PC-9 (cell line): ENCODE results near the gene DDR1. TPM values are rescaled to one million over a fixed set of nuclear protein-coding genes. Genes with fewer than 3 reads are reported as not detected.

ENCODE experiments used
- BruUV-seq: library from RNA; stranded (reverse); fragments of 400-500 nt; replicated peaks from 2 replicates; lab custom pipeline; 2021; lab: Mats Ljungman, UMichigan
- CTCF ChIA-PET: fragments of 300-600 bp; sonication (Branson Sonifier 250); formaldehyde crosslinking; loops from one replicate; lab custom pipeline; 2022; ENCODE audit warnings: antibody characterized with exemption; lab: Charles Lee
- POLR2A ChIA-PET: fragments of 300-600 bp; sonication (Branson Sonifier 250); formaldehyde crosslinking; loops from one replicate; lab custom pipeline; 2022; ENCODE audit warnings: antibody characterized with exemption; ENCODE audit not compliant: unreplicated experiment; lab: Charles Lee
- DNase-seq, 2 experiments: peaks; one replicate each; pipeline versions ENCODE4 v3.0.0 to v3.0.0-alpha.2; 2015 to 2022; ENCODE audit warnings: mixed read lengths in 1 of 2
- H2AFZ ChIP-seq: fragments of 200-600 bp; sonication (generic); 2 replicates; pipeline ENCODE4 v1.8.1; 2017; ENCODE audit warnings: antibody characterized with exemption
- H3F3A ChIP-seq: fragments of 200-600 bp; sonication (generic); 2 replicates; pipeline ENCODE4 v1.8.1; 2017; ENCODE audit warnings: antibody characterized with exemption, mild to moderate bottlenecking, low read depth; ENCODE audit not compliant: insufficient read depth
- H3K27ac ChIP-seq: fragments of 200-600 bp; sonication (generic); 2 replicates; pipeline ENCODE4 v1.6.1; 2016; ENCODE audit warnings: mixed run types
- H3K27me3 ChIP-seq: fragments of 200-600 bp; sonication (generic); 2 replicates; pipeline ENCODE4 v1.6.1; 2016; ENCODE audit warnings: low read depth, mixed run types; ENCODE audit not compliant: insufficient read depth
- H3K36me3 ChIP-seq: fragments of 200-600 bp; sonication (generic); 2 replicates; pipeline ENCODE4 v1.6.1; 2016; ENCODE audit warnings: low read depth, mixed run types
- H3K4me1 ChIP-seq: fragments of 200-600 bp; sonication (generic); replicated peaks from 2 replicates; pipeline ENCODE4 v1.6.1; 2016; ENCODE audit warnings: mixed run types; ENCODE audit not compliant: insufficient read depth
- H3K4me2 ChIP-seq: fragments of 200-600 bp; sonication (generic); 2 replicates; pipeline ENCODE4 v1.6.1; 2017; ENCODE audit warnings: mixed run types
- H3K4me3 ChIP-seq: fragments of 200-600 bp; sonication (generic); 2 replicates; pipeline ENCODE4 v1.6.1; 2016; ENCODE audit warnings: mixed run types
- H3K79me2 ChIP-seq: fragments of 200-600 bp; sonication (generic); 2 replicates; pipeline ENCODE4 v1.6.1; 2017; ENCODE audit warnings: low read depth, mixed run types
- H3K9me2 ChIP-seq: fragments of 200-600 bp; sonication (generic); 2 replicates; pipeline ENCODE4 v1.8.1; 2017; ENCODE audit warnings: mild to moderate bottlenecking; ENCODE audit not compliant: insufficient read depth
- H3K9me3 ChIP-seq: fragments of 200-600 bp; sonication (generic); 2 replicates; pipeline ENCODE4 v1.8.1; 2016; ENCODE audit warnings: low read depth; ENCODE audit not compliant: insufficient read depth
- H4K20me1 ChIP-seq: fragments of 200-600 bp; sonication (generic); 2 replicates; pipeline ENCODE4 v1.8.1; 2017; ENCODE audit not compliant: insufficient read depth
- CTCF ChIP-seq: fragments of 200-600 bp; sonication (generic); conservative IDR thresholded peaks from 2 replicates; pipeline ENCODE4 v1.6.1; 2017; ENCODE audit warnings: mixed run types, antibody characterized with exemption, mild to moderate bottlenecking, moderate library complexity
- EZH2 ChIP-seq: fragments of 200-600 bp; sonication (generic); IDR thresholded peaks from 2 replicates; pipeline ENCODE4 v1.8.0; 2017; ENCODE audit warnings: antibody characterized with exemption, low read depth
- intact Hi-C: fragments of 100-400 bp; cut with micrococcal nuclease; formaldehyde crosslinking; loops from one replicate; pipeline ENCODE4 v1.10.0; 2022; ENCODE audit not compliant: unreplicated experiment
- total RNA-seq: library from RNA; stranded (reverse); gene quantifications from 2 replicates; pipeline ENCODE4 v1.2.3, GENCODE V29; 2021

The DDR1 gene
- total RNA-seq, 1 experiment from 2014 or later = 267 TPM

GRCh38 chr6:30836431-30836866, 47.9 kb upstream of the DDR1 start:
- no peak overlapping the region for H2AFZ ChIP-seq
- peak in 1 of 2 experiments; percentile 79 for DNase-seq
- H3K9me3 ChIP-seq = no peaks in the 10 kb centered on the region
- ChIA-PET CTCF (interaction anchor here (0.6 to 1.5 kb wide), 3 partner anchors 16 to 353 kb away, joined by 3 to 5 read pairs (median 4); no protein-coding TSS in a partner anchor), POLR2A (interaction anchor here (0.6 to 0.7 kb wide), 2 partner anchors 18 to 265 kb away, joined by 3 to 5 read pairs; no protein-coding TSS in a partner anchor)
- no peak overlapping the region for H3K27ac ChIP-seq
- peaks cover 17% of the 10 kb centered on the region; the same call in 1 of the 2 replicates for H3F3A ChIP-seq
- H4K20me1 ChIP-seq = no peaks in the 10 kb centered on the region
- TF ChIP-seq EZH2 (no peak), CTCF (no peak)
- no peaks in the 10 kb centered on the region for H3K36me3 ChIP-seq
- no peaks in the 10 kb centered on the region for H3K9me2 ChIP-seq
- no peak overlapping the region for H3K4me3 ChIP-seq
- no TSS peak for BruUV-seq
- intact Hi-C loops = no loop called here
- no peaks in the 10 kb centered on the region for H3K27me3 ChIP-seq
- no peak overlapping the region for H3K4me2 ChIP-seq
- no peaks in the 10 kb centered on the region for H3K79me2 ChIP-seq
- H3K4me1 ChIP-seq = peaks cover 28% of the 10 kb centered on the region

GRCh38 chr6:30836957-30837356, 47.4 kb upstream of the DDR1 start:
- no peaks in the 10 kb centered on the region for H3K9me2 ChIP-seq

GRCh38 chr6:30837432-30837831, 46.9 kb upstream of the DDR1 start:
- no TSS peak for BruUV-seq
- Histone ChIP-seq H4K20me1 (no peaks in the 10 kb centered on the region), H3K9me3 (no peaks in the 10 kb centered on the region), H3F3A (peaks cover 17% of the 10 kb centered on the region; the same call in 1 of the 2 replicates), H3K27ac (no peak overlapping the region), H3K9me2 (no peaks in the 10 kb centered on the region), H3K79me2 (no peaks in the 10 kb centered on the region), H3K4me1 (peaks cover 28% of the 10 kb centered on the region), H3K36me3 (no peaks in the 10 kb centered on the region), H3K27me3 (no peaks in the 10 kb centered on the region), H3K4me3 (no peak overlapping the region), H2AFZ (no peak overlapping the region), H3K4me2 (no peak overlapping the region)
- CTCF ChIA-PET = interaction anchor here (1.5 kb wide), 1 partner anchor 17 kb away, joined by 5 read pairs; no protein-coding TSS in a partner anchor
- POLR2A ChIA-PET = no interaction called here
- intact Hi-C loops = no loop called here
- no peak for DNase-seq
- TF ChIP-seq EZH2 (no peak), CTCF (no peak)

More at GRCh38 chr6:30836957-30837356, 47.4 kb upstream of the DDR1 start:
- no peaks in the 10 kb centered on the region for H3K27me3 ChIP-seq
- no peak overlapping the region for H3K4me3 ChIP-seq
- CTCF ChIA-PET = interaction anchor here (1.5 kb wide), 1 partner anchor 17 kb away, joined by 5 read pairs; no protein-coding TSS in a partner anchor
- no peaks in the 10 kb centered on the region for H3K9me3 ChIP-seq
- no TSS peak for BruUV-seq
- H3F3A ChIP-seq = peaks cover 17% of the 10 kb centered on the region; the same call in 1 of the 2 replicates
- peaks cover 28% of the 10 kb centered on the region for H3K4me1 ChIP-seq
- H3K27ac ChIP-seq = no peak overlapping the region
- no peak overlapping the region for H2AFZ ChIP-seq
- H3K4me2 ChIP-seq = no peak overlapping the region
- DNase-seq = no peak
- POLR2A ChIA-PET = interaction anchor here (0.6 to 0.7 kb wide), 2 partner anchors 19 to 265 kb away, joined by 3 to 5 read pairs; no protein-coding TSS in a partner anchor
- H4K20me1 ChIP-seq = no peaks in the 10 kb centered on the region
- H3K36me3 ChIP-seq = no peaks in the 10 kb centered on the region
- TF ChIP-seq CTCF (no peak), EZH2 (no peak)
- intact Hi-C loops = no loop called here
- no peaks in the 10 kb centered on the region for H3K79me2 ChIP-seq
